WI38 (cell line): Measurements from ENCODE around the gene LHX2.
"Not testable (repeated sequence)": the region's sequence is repeated elsewhere in the genome, so short reads cannot be mapped to it uniquely, and the experiment has no call there.

Source experiments
- H3K4me3 ChIP-seq: 2 replicates; pipeline ENCODE4 v1.5.1; 2011; ENCODE audit warnings: low read depth, mild to moderate bottlenecking, control low read depth, low read length
- CTCF ChIP-seq: IDR thresholded peaks from 2 replicates; pipeline ENCODE4 v1.5.1; 2012; ENCODE audit warnings: low read depth, mild to moderate bottlenecking, control low read depth, low read length

LHX2 gene

DNA sequence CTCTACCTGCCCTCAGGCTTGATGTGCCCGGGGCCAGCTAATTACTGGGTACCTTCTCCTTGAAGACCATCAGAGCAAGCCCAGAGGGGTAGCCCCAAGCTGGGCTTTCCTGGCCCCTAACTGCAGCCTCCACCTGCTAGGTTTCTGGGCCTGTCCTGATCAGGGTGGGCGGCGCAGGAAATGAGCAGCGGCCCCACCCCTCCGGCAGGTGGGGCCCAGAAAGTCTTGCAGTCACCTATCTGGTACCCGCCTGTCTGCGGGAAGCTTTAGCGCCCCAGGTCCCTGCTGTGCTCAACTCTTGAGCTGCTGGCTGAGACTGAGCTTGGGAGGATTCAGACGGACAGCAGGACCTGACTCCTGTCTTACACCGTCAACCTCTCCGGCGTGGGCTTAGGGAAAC, 37.1 kb upstream of the LHX2 start:
- TF ChIP-seq CTCF: no peak
- H3K4me3 ChIP-seq: no peak overlapping the region

GRCh38 chr9:123975871-123976270, 35.7 kb upstream of the LHX2 start:
- H3K4me3 ChIP-seq: no peak overlapping the region
- TF ChIP-seq CTCF: no peak

DNA sequence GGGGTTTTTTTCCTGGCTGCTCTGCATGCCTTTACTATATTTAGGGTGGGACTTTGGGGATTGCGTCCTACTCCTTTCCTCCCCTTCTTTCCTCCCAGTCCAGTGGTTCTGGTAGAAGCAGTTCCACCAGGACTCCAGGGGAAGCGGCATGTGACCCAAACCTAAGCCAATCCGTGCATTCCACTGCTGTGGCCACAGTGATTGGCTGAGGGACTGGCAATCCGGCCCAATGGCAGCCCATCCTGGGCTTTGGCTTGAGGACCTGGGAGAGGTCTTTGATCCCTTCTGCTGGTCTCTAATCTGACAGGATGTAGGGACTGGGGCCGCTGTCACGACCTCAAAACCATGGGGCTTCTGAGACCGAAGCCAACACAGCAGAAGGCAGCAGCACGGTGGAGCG, 35.0 kb upstream of the LHX2 start:
- H3K4me3 ChIP-seq: not testable (repeated sequence)

DNA sequence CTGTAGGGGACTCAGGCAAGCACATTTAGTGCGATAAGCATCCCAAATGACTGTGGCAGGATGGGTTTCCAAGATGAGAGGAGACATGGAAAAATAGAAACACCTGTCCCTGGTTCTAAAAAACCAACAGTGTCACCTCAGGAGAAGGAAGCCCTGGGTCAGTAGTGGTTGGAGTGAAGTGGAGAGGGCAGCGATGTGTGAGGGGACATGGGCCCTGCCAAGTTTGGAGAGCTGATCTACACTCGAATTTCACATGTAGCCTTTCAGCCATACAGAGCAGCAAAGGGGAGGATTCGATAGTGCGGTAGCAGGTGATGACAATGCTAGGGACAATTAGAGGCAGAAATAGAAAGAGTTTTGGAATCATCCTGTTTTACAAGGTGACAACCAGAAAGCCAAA, 32.6 kb upstream of the LHX2 start:
- TF ChIP-seq CTCF: no peak
- no peak overlapping the region for H3K4me3 ChIP-seq

GRCh38 chr9:123982535-123982934, 29.0 kb upstream of the LHX2 start:
- TF ChIP-seq CTCF: no peak
- no peak overlapping the region for H3K4me3 ChIP-seq

GRCh38 chr9:123983047-123983446, 28.5 kb upstream of the LHX2 start:
- no peak for TF ChIP-seq CTCF
- H3K4me3 ChIP-seq: no peak overlapping the region

DNA sequence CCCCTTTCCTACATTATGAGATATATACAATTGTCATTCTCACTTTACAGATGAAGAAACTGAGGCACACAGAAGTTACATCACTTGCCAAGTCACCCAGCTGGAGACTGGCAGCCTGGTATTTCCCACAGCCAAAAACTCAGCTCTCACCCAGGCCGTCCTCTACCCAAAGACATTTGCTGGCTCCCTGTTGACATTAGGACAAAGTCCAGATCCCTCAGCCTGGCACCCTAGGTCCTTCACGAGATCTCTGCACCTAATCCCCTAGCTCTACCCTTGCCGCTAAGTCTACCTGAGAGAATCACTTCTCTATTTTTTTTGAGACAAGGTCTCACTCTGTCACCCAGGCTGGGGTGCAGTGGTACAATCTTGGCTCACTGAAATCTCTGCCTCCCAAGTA, 26.8 kb upstream of the LHX2 start:
- TF ChIP-seq CTCF: no peak
- H3K4me3 ChIP-seq: no peak overlapping the region

- H3K4me3 ChIP-seq: no peak overlapping the region
- TF ChIP-seq CTCF: no peak
Measured at GRCh38 chr9:123985869-123986268, 25.7 kb upstream of the LHX2 start.
